ENCODE measurements around the gene PCDH15.

The PCDH15 gene

GRCh38 chr10:53843736-53844362 lies 957.2 kb downstream of the PCDH15 start:
- DNase-seq (ENCODE audit: low spot score) = no peak

- no peak for DNase-seq (ENCODE audit: low spot score)
These were observed 959.4 kb downstream of the PCDH15 start for GRCh38 chr10:53841483-53842145.

- no peak for DNase-seq (ENCODE audit: low spot score)
These were observed 960.4 kb downstream of the PCDH15 start for GRCh38 chr10:53840653-53841052.

GRCh38 chr10:53839440-53840039 lies 961.5 kb downstream of the PCDH15 start:
- DNase-seq (ENCODE audit: low spot score) = no peak

- DNase-seq (ENCODE audit: low spot score) = no peak
These were observed 964.4 kb downstream of the PCDH15 start for GRCh38 chr10:53836638-53837037.

- no peak for DNase-seq (ENCODE audit: low spot score)
These were observed 967.1 kb downstream of the PCDH15 start for GRCh38 chr10:53833908-53834307.

GRCh38 chr10:53827261-53827660 lies 973.8 kb downstream of the PCDH15 start:
- no peak for DNase-seq (ENCODE audit: low spot score)

- DNase-seq (ENCODE audit: low spot score) = no peak
These were observed 992.2 kb downstream of the PCDH15 start for GRCh38 chr10:53808677-53809372.

- no peak for DNase-seq (ENCODE audit: low spot score)
These were observed 1014.7 kb downstream of the PCDH15 start for GRCh38 chr10:53786236-53786900.

- DNase-seq (ENCODE audit: low spot score) = no peak
These were observed 1029.3 kb downstream of the PCDH15 start for GRCh38 chr10:53771701-53772100.

GRCh38 chr10:53770903-53771302 lies 1030.1 kb downstream of the PCDH15 start:
- DNase-seq (ENCODE audit: low spot score) = no peak

GRCh38 chr10:53765311-53765710 lies 1035.7 kb downstream of the PCDH15 start:
- DNase-seq (ENCODE audit: low spot score) = no peak

GRCh38 chr10:53754596-53755250 lies 1046.3 kb downstream of the PCDH15 start:
- DNase-seq (ENCODE audit: low spot score) = no peak

All from hepatic stellate cell (primary cell).